NB4 (cell line): Measurements from ENCODE around the gene STX3.
"Not testable (repeated sequence)": the region's sequence is repeated elsewhere in the genome, so short reads cannot be mapped to it uniquely, and the experiment has no call there.

Experiments used
- DNase-seq: peaks from one replicate; pipeline ENCODE4 v3.0.0; 2010; ENCODE audit warnings: low read depth
- H3K4me3 ChIP-seq: one replicate; pipeline ENCODE4 v1.5.1; 2011; ENCODE audit warnings: mild to moderate bottlenecking, low read depth, low read length, moderate library complexity
- CTCF ChIP-seq: IDR thresholded peaks from one replicate; pipeline ENCODE4 v1.5.1; 2012; ENCODE audit warnings: low read depth, low read length
- MAX ChIP-seq: IDR thresholded peaks from 2 replicates; pipeline ENCODE4 v1.6.1; 2011; ENCODE audit warnings: low read depth, low read length
- MYC ChIP-seq: IDR thresholded peaks from 2 replicates; pipeline ENCODE4 v1.6.1; 2011; ENCODE audit warnings: low read depth, low read length
- POLR2A ChIP-seq: IDR thresholded peaks from 2 replicates; pipeline ENCODE4 v1.6.1; 2011; ENCODE audit warnings: mild to moderate bottlenecking; ENCODE audit not compliant: insufficient read length; ENCODE audit errors: extremely low read depth

STX3 gene

GRCh38 chr11:59776210-59777066 is 21.3 kb downstream of the STX3 start:
- DNase-seq: no peak
- H3K4me3 ChIP-seq: no peak overlapping the region
- TF ChIP-seq CTCF (no peak), MYC (no peak), MAX (no peak), POLR2A (no peak)

- TF ChIP-seq CTCF (no peak), MAX (no peak), MYC (no peak), POLR2A (no peak)
- no peak overlapping the region for H3K4me3 ChIP-seq
Measured at GRCh38 chr11:59777104-59777503, 21.9 kb downstream of the STX3 start.

GRCh38 chr11:59778122-59778521 is 22.9 kb downstream of the STX3 start:
- DNase-seq: no peak
- TF ChIP-seq MAX (no peak), POLR2A (no peak)
- no peak overlapping the region for H3K4me3 ChIP-seq

More at GRCh38 chr11:59777104-59777503, 21.9 kb downstream of the STX3 start:
- DNase-seq: no peak

GRCh38 chr11:59779487-59779886 is 24.3 kb downstream of the STX3 start:
- DNase-seq: no peak
- H3K4me3 ChIP-seq: no peak overlapping the region
- TF ChIP-seq MAX (no peak), CTCF (no peak), MYC (no peak), POLR2A (no peak)

GRCh38 chr11:59782080-59782479 is 26.9 kb downstream of the STX3 start:
- no peak overlapping the region for H3K4me3 ChIP-seq
- no peak for DNase-seq
- no peak for TF ChIP-seq POLR2A

- DNase-seq: no peak
- no peak overlapping the region for H3K4me3 ChIP-seq
- no peak for TF ChIP-seq POLR2A
Measured at GRCh38 chr11:59783632-59784090, 28.5 kb downstream of the STX3 start.

GRCh38 chr11:59784441-59784840 is 29.3 kb downstream of the STX3 start:
- DNase-seq, H3K4me3 ChIP-seq: not testable (repeated sequence)

- DNase-seq: no peak
- no peak overlapping the region for H3K4me3 ChIP-seq
- TF ChIP-seq MAX: no peak
- no peak for TF ChIP-seq POLR2A
- no peak for TF ChIP-seq MYC
- no peak for TF ChIP-seq CTCF
Measured at GRCh38 chr11:59785818-59786217, 30.6 kb downstream of the STX3 start.
